Activated T-helper 2 cell treated with anti-CD3 and anti-CD28 coated beads, Interferon-gamma antibody, Interleukin-2, Interleukin-4, amounts not matched to agents 10 μg/mL and 5 μg/mL and 100 μg/mL, durations not matched to agents 14 hours and 24 hours and 36 hours (primary cell): ENCODE results near the gene HOXC4. TPM values are rescaled to one million over a fixed set of nuclear protein-coding genes. Genes with fewer than 3 reads are reported as not detected.

Experiments
- DNase-seq: peaks from one replicate; pipeline ENCODE4 v3.0.0; 2021; ENCODE audit warnings: low spot score
- H3K27ac Mint-ChIP-seq: one replicate; pipeline ENCODE4 v1.8.0; 2021; ENCODE audit warnings: mixed read lengths
- H3K27me3 Mint-ChIP-seq: one replicate; pipeline ENCODE4 v1.8.0; 2021; ENCODE audit warnings: low read depth, mixed read lengths
- H3K36me3 Mint-ChIP-seq: one replicate; pipeline ENCODE4 v1.8.0; 2021; ENCODE audit warnings: low read depth, mixed read lengths
- H3K4me1 Mint-ChIP-seq: one replicate; pipeline ENCODE4 v1.8.0; 2021; ENCODE audit warnings: low read depth, mixed read lengths
- H3K4me3 Mint-ChIP-seq: one replicate; pipeline ENCODE4 v1.8.0; 2021; ENCODE audit warnings: low read depth, mild to moderate bottlenecking, moderate library complexity, mixed read lengths
- H3K9me3 Mint-ChIP-seq: one replicate; pipeline ENCODE4 v1.8.0; 2021; ENCODE audit warnings: mixed read lengths
- intact Hi-C: fragments of 100-400 bp; cut with micrococcal nuclease; formaldehyde crosslinking; loops from one replicate; pipeline ENCODE4 v1.15.1; 2023
- total RNA-seq: library from RNA; stranded (reverse); gene quantifications from 2 replicates; pipeline ENCODE4 v1.2.3, GENCODE V29; 2022

The HOXC4 gene
- total RNA-seq, 1 donor from 2014 or later = 0.14 TPM

DNA sequence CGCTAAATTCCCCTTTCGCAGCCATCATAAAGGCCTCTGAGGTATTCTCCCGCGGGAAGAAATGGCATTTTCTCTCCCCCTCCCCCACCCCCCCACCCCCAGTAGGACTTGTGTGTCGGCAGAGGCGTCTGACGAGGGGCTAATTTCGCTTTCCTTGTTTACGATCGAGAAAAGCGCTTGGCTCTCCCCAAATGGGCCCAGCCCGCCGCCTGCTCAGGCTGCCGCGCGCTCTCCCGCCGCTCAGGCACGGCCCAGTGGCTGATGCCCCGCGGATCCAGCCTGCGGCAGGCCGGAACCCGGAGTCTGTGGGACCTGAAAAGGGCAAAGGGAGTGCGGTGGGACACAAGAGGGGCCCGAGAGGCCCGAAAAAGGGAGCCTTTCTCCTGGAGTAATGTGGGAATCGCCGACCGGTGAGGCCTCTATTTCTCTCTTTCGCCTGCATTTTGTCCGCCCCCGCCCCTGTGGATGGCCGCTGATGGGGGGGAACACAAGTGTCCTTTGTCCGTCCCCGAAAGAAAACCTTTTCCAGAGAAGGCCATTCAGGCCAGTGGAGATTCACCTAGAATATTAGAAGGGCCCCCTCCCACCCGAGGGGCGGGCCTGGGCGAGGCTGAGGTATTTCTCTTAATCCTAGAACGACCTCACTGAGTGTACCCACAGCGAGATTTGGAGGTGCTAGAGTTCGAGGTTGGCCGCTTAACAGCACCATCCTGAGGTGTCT is 34.4 kb upstream of the HOXC4 start:
- peaks cover 75% of the 10 kb centered on the region for H3K27me3 Mint-ChIP-seq
- H3K4me1 Mint-ChIP-seq = peaks cover 17% of the 10 kb centered on the region
- intact Hi-C loops = loop anchor here (1.0 to 10.0 kb wide), 4 partner anchors 8 to 1014 kb away; partner anchors contain the start of genes EIF4B and HOXC5
- no peak for DNase-seq
- no peaks in the 10 kb centered on the region for H3K9me3 Mint-ChIP-seq
- H3K36me3 Mint-ChIP-seq = peaks cover 5% of the 10 kb centered on the region
- H3K27ac Mint-ChIP-seq = no peak overlapping the region
- H3K4me3 Mint-ChIP-seq = no peak overlapping the region

DNA sequence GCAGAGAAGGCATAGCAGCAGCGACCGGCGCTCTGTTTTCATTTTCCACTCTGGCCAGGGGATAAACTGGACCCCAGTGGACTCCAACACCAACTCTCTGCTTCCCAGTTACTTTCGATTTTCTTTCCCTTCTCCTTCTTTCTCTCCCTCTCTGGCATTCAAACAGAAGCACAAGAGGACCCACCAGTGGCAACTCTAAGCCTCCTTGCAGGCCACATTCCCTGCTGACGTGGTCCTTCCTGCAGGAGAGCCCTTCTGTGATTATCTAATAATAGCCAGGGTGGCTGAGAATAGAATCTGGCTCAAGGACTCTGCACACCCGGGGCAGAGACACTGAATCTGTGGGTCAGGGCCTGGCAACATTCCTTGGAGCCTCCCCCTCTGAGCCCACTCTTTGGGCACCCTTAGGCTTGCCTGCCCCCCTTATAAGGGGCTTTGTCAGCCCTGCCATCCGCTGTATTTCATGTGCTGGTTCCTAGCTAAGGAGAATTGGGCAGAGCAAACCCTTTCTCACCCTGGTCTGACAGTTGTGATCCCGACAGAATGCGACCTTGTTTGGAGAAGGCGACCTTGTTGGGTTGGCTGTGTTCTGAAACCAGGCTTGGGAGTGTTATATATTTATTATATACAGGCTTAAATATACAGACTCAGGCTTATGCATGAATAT is 33.6 kb upstream of the HOXC4 start:
- H3K36me3 Mint-ChIP-seq = peaks cover 5% of the 10 kb centered on the region
- no peak for DNase-seq
- H3K9me3 Mint-ChIP-seq = no peaks in the 10 kb centered on the region
- peaks cover 12% of the 10 kb centered on the region for H3K4me1 Mint-ChIP-seq
- H3K4me3 Mint-ChIP-seq = no peak overlapping the region
- intact Hi-C loops = loop anchor here (1.0 to 10.0 kb wide), 4 partner anchors 7 to 1015 kb away; partner anchors contain the start of genes EIF4B and HOXC5
- peaks cover 74% of the 10 kb centered on the region for H3K27me3 Mint-ChIP-seq
- no peak overlapping the region for H3K27ac Mint-ChIP-seq

DNA sequence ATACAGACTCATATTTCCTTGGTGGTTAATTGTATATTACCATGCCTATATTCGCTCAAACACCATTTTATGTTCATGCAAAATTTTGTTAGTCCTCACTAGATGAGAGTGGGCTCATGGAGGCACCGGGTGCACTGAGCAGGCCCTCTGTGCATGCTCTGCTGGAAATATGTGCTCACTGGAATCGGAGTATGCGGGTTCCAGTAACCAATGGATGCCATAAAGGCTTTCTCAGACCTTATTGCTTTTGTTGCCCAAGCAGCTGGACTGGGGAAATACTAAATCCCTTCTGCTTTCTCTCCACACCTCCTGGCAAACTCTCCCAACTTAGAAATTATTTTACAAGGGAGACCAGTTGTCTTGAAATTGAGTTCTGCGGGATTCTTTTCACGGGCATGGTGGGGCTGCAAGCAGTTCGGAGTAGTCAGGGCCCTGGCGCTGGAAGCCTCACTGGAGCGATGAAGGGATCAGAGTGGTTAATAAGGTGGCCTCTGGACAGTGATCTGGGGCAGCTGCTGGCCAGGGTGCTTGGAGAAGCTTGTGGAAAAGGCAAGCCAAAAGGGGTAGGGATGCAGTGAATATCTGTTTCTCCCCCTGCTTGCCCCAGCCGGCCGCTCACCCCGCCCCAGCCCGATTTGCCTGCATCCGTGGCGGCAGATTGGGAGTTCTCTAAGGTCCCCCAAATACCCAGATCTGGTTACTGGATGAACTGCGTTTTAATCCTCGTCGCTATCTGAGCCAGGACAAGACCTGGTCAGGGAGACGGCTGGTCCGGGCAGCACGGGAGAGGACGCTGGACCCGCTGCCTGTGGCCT is 32.8 kb upstream of the HOXC4 start:
- H3K4me1 Mint-ChIP-seq = peaks cover 14% of the 10 kb centered on the region
- no peak for DNase-seq
- H3K9me3 Mint-ChIP-seq = no peaks in the 10 kb centered on the region
- H3K4me3 Mint-ChIP-seq = no peak overlapping the region
- no peak overlapping the region for H3K27ac Mint-ChIP-seq
- peaks cover 74% of the 10 kb centered on the region for H3K27me3 Mint-ChIP-seq
- H3K36me3 Mint-ChIP-seq = peaks cover 5% of the 10 kb centered on the region
- intact Hi-C loops = no loop called here

DNA sequence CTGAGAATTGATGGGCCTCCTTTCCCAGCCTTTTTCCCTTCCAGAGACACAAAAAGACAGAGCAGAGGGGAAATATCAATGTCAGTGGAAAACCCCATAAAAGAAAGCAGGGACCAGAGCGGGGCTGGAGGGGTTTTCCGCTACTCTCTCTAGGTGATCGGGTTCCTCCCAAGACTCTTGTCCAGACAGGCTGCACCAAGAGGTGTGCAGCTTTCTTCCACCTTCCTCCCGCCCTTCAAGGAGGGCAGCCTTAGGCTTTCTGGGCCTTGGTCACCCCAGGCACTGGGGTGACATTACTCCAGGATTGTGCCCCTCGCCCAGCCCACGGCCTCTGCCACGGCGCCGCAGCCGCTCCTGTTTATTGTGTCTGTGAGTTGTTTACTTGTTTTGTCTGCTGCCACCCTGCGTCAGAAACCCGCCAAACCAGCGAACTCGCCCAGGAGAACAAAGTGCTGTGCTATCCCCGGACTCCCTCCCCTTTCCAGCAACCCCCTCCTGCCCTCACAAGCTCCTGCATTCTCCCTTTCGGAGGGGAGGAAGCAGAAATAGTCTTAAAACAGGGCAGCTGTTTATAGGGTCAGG is 32.1 kb upstream of the HOXC4 start:
- H3K9me3 Mint-ChIP-seq = no peaks in the 10 kb centered on the region
- H3K36me3 Mint-ChIP-seq = peaks cover 5% of the 10 kb centered on the region
- peaks cover 79% of the 10 kb centered on the region for H3K27me3 Mint-ChIP-seq
- H3K27ac Mint-ChIP-seq = no peak overlapping the region
- DNase-seq = no peak
- H3K4me3 Mint-ChIP-seq = no peak overlapping the region
- peaks cover 18% of the 10 kb centered on the region for H3K4me1 Mint-ChIP-seq
- intact Hi-C loops = no loop called here

DNA sequence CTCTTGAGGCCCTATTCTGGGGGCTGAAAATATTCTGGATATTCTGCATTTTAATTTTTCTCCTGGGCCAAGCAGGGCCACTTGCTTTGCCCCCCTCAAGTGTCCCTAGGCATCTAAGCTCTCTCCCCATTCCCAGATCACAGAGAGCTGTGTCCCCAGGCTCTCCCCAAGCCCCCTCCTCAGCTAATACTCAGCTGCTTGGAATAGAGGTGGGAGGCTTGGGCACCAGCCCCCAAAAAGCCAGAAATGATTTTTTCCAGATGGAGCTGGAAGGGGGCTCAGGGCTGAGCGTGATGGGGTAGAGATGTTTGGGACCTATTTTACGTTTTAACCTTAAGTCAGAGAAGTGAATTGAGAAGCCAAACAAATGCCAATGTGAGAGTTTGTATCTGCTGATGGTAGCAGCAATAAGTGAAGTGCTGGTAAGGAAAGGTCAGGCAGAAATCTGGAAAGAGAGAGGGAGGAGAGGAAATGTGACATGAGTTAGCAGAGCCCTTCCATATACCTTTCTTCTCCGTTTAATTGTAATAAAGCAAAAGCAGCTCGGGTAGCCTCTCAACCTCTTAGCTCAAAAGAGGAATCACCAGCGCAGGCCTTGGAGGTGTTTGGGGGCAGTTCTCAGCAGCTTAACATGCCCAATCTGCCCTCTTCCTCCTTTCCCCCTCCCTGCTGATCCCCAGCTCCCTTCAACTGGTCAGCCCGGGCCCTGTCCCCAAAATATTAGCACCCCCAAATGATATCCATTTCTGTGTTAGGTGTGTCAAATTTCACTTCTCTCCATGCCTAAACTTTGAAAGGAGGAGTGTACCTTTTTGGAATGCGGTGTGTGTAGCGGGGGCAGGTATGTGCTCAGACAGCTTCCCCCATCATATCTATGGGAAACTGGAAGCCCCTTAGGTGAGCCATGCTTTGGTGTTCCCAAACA is 30.4 kb upstream of the HOXC4 start:
- no peaks in the 10 kb centered on the region for H3K9me3 Mint-ChIP-seq

DNA sequence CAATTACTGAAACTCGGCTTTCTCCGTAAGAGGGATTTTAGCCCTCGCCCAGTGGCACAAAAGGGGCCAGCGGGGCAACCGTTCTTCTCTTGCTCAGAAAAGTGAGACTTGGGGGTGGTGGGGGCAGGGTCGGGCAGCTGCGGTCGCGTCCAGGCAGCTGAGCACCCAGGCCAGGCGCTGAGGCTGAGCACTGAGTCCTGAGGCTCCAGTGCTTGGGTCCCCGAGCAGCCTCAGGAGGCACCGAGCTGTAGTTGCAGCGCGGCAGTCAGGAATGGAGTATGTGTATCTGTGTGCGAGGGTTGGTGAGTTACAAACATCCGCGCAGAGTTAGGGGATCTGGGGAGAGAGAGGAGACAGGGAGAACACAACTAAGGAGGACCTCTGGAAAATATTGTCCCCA is 29.5 kb upstream of the HOXC4 start:
- no peaks in the 10 kb centered on the region for H3K9me3 Mint-ChIP-seq
- peaks cover 5% of the 10 kb centered on the region for H3K36me3 Mint-ChIP-seq
- no peak for DNase-seq
- H3K4me1 Mint-ChIP-seq = peaks cover 14% of the 10 kb centered on the region
- no peak overlapping the region for H3K4me3 Mint-ChIP-seq
- intact Hi-C loops = no loop called here
- peaks cover 90% of the 10 kb centered on the region for H3K27me3 Mint-ChIP-seq
- H3K27ac Mint-ChIP-seq = no peak overlapping the region

More for the DNA sequence above, 30.4 kb upstream of the HOXC4 start:
- Mint-ChIP-seq H3K4me1 (peaks cover 14% of the 10 kb centered on the region), H3K4me3 (no peak overlapping the region), H3K27ac (no peak overlapping the region), H3K36me3 (peaks cover 5% of the 10 kb centered on the region), H3K27me3 (peaks cover 85% of the 10 kb centered on the region)
- DNase-seq = no peak
- intact Hi-C loops = no loop called here

DNA sequence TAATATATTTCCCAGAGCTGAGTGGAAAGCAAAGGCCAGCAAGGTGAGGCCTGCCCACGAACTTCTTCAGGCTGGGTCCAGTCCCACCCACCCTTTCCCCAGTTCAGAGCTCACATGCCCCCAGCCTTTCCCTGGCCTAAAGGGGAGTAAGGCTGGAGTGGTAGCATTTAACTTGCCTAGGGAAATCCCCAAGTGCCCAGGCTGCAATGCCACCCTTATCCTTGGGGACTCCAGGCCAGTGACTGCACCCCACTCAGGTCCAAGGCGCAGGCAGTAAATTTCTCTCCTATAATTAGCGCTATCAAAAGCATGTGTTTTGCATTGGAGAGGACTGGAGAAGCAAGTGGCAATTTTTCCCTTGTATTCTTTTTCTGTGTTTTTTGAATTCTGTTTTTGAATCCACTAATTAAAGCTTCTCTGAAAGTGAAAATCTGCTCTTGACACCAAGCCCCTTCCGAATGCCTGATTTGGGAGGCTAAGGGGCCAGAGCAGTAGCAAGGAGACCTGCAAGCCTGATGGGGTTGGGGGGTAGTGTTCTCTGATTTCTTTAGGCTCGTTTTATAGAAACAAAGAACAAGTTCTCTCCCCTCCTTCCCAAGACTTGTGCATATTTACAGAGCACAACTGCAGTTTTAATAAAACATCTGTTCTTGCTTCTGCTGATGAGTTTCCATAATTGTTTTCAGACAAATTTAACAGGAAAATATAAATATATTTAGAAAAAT is 28.9 kb upstream of the HOXC4 start:
- Mint-ChIP-seq H3K36me3 (peaks cover 5% of the 10 kb centered on the region), H3K27ac (no peak overlapping the region), H3K27me3 (peaks cover 91% of the 10 kb centered on the region), H3K9me3 (no peaks in the 10 kb centered on the region), H3K4me3 (no peak overlapping the region), H3K4me1 (peaks cover 13% of the 10 kb centered on the region)
- intact Hi-C loops = no loop called here
- DNase-seq = no peak

GRCh38 chr12:54025499-54026405 is 27.9 kb upstream of the HOXC4 start:
- Mint-ChIP-seq H3K4me1 (peaks cover 10% of the 10 kb centered on the region), H3K36me3 (no peaks in the 10 kb centered on the region), H3K4me3 (no peak overlapping the region), H3K27ac (no peak overlapping the region), H3K9me3 (no peaks in the 10 kb centered on the region), H3K27me3 (peaks cover 88% of the 10 kb centered on the region)
- DNase-seq = no peak
- intact Hi-C loops = no loop called here

DNA sequence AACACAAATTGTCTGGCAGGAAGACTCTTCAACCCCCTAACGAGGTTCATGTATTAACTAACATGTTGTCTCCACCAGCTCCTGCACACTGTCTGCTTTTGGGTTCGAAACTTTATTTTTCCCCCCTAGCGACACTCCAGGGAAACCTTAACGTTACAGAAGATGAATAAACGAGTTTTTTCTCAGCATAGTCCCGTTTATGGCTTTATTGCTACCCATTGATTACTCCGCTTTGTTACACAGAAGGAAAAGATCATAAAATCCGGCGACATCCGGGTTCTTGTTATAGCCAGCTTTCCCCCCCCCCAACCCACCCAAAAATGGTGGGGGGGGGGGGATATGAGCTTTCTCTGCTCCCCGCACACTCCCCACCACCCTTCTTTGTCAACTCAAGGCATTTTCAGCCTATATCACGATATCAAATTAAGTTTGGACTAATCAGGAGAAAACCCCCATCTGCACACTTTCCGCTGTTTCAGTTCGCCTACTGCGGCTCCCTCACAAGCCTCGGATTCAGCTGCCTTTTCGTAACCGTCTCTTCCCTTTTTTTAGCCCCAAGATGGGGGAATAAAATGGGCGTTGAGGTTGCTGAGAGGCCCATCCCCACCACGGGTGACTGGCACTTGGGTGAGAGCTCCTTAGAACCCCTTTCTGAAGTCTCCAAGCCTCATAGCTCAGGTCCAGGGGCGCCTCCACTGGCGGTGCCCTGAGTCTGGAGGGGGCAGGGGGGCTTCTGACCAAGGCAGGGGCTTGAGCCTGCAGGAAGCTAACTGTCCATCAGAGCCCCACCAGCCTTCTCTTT is 26.8 kb upstream of the HOXC4 start:
- Mint-ChIP-seq H3K27ac (no peak overlapping the region), H3K4me3 (no peak overlapping the region), H3K27me3 (peaks cover 84% of the 10 kb centered on the region), H3K4me1 (peaks cover 9% of the 10 kb centered on the region), H3K36me3 (no peaks in the 10 kb centered on the region), H3K9me3 (no peaks in the 10 kb centered on the region)
- intact Hi-C loops = loop anchor here (1.0 kb wide), 1 partner anchor 8 kb away; no protein-coding TSS in a partner anchor
- DNase-seq = no peak

GRCh38 chr12:54027442-54027786 is 26.2 kb upstream of the HOXC4 start:
- Mint-ChIP-seq H3K4me3 (no peak overlapping the region), H3K4me1 (peaks cover 9% of the 10 kb centered on the region), H3K27ac (no peak overlapping the region), H3K36me3 (no peaks in the 10 kb centered on the region), H3K27me3 (peaks cover 84% of the 10 kb centered on the region), H3K9me3 (no peaks in the 10 kb centered on the region)
- intact Hi-C loops = loop anchor here (1.0 kb wide), 1 partner anchor 8 kb away; no protein-coding TSS in a partner anchor
- no peak for DNase-seq
